GM19328 (cell line): ENCODE measurements around the gene FKBP1A.

Experiments used
- ATAC-seq: cut with Tn5 transposase; IDR thresholded peaks from one replicate; pipeline ENCODE4 v1.9.1; 2021; ENCODE audit warnings: mild to moderate bottlenecking, moderate library complexity; ENCODE audit not compliant: unreplicated experiment

Gene FKBP1A

GRCh38 chr20:1334761-1335160 lies 58.1 kb downstream of the FKBP1A start:
- no peak for ATAC-seq

GRCh38 chr20:1334370-1334731 lies 58.5 kb downstream of the FKBP1A start:
- no peak for ATAC-seq

- ATAC-seq = no peak
Observed at GRCh38 chr20:1333462-1334369, 59.1 kb downstream of the FKBP1A start.

DNA sequence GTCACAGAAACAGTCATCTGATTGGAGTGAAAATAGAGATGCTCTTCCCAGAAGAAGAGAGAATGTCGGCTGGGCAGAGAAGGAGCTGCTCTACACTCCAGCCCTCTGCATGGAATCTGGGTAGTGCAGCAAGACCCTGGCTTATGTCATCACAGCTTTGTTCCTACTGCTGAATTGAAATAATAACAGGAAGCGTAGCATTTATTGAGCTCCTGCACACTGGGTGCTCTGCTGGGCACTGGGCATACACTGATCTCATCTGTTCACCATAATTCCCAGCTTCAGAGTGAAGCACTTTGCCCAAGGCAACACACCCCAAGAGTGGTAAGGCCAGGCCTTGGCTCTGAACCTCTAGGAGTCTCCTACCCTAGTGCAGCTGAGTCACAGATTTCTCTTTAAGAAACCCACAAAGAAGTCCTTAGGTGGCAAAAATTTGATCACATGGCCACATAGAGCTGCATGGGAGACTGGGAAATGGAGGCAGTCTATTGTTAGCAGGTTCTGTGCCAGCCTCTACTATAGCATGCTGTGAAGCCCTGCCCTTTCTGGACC lies 60.0 kb downstream of the FKBP1A start:
- no peak for ATAC-seq

- ATAC-seq = no peak
Observed at GRCh38 chr20:1331801-1332453, 60.9 kb downstream of the FKBP1A start.

- ATAC-seq = no peak
Observed at GRCh38 chr20:1331101-1331500, 61.8 kb downstream of the FKBP1A start.

DNA sequence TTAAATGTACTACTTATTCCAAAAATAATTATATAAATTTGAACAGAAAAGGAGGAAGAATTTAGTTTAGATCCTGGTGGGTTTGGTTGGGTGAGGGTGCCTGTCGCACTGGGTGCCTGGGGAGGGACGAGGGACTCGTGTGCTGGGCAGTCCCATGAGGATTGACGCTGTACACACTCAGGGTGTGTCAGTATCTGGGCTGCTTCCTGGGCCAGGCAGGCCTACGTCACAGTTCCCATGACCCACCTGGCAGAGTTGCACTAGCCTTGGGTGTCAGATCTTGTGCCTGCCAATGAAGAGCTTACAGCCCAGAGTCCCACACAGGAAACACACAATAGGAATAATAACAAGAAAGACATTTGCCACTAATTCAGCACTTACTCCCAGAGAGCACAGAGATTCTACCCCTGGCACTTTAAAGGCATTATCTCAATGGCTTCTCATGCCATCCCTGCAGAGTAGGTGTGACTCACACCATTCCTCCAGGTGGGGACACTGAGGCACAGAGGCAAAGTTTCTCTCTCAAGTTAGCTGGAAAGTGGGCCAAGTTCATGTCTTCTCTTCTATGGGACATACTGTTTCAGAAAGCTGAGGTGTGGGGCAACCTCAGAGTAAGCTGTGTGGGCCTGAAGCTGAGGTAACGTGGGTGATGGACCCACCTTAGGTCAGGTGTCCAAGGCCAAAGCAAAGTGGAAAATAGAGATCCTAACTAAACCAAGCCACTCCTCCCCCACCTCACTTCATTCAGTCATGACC lies 62.6 kb downstream of the FKBP1A start:
- ATAC-seq = no peak

- ATAC-seq = no peak
Observed at GRCh38 chr20:1328680-1329330, 64.0 kb downstream of the FKBP1A start, which contains the start of gene SDCBP2. TSS of gene SDCBP2 (minus strand) at chr20:1329139. CDS start at chr20:1320416, 8,723 bp downstream.

GRCh38 chr20:1327827-1328679 lies 64.8 kb downstream of the FKBP1A start:
- ATAC-seq = no peak

- no peak for ATAC-seq
Observed at GRCh38 chr20:1327241-1327653, 65.6 kb downstream of the FKBP1A start.

GRCh38 chr20:1326031-1326930 lies 66.6 kb downstream of the FKBP1A start:
- no peak for ATAC-seq

DNA sequence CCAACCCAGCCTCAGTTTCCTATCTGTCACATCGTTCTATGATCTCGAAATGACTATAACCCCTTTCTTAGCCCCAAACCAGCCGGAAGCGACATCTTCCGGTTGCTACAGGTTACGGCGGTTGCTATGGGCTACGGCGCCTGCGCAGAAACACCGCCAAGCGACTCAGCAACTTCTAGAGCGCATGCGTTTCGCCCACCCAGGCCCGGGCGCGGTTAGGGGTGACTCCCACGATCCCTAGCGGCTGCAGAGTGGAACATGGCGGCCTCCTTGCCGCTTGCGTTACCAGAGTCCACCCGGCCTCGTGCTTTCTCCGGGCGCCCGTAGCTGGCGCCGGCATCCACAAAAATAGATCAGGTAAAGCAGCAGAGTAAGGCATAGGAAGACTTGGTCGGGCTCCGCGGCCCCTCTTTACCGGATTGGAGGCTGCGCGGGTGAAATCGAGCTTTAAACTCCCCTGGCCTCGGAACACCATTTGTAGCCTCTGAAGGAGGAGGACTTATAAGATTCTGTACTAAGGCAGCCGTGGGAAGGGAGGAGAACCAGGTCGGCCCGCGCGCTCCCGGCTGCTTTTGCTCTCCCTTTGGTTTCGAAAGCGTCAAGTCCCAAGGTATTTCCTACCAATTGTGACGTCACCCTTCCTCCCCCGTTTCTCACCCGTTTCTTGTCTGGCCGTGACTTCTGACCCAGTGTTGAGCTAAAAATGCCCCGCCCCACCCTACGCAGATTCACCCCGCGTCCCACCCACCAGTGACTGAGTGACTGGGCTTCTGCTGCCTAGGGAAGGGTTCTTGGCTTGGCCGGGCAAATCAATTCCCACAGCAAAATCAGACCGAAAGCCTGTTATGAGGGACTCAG lies 67.5 kb downstream of the FKBP1A start:
- ATAC-seq = peak; percentile 76

GRCh38 chr20:1324598-1325172 lies 68.2 kb downstream of the FKBP1A start:
- ATAC-seq = no peak

DNA sequence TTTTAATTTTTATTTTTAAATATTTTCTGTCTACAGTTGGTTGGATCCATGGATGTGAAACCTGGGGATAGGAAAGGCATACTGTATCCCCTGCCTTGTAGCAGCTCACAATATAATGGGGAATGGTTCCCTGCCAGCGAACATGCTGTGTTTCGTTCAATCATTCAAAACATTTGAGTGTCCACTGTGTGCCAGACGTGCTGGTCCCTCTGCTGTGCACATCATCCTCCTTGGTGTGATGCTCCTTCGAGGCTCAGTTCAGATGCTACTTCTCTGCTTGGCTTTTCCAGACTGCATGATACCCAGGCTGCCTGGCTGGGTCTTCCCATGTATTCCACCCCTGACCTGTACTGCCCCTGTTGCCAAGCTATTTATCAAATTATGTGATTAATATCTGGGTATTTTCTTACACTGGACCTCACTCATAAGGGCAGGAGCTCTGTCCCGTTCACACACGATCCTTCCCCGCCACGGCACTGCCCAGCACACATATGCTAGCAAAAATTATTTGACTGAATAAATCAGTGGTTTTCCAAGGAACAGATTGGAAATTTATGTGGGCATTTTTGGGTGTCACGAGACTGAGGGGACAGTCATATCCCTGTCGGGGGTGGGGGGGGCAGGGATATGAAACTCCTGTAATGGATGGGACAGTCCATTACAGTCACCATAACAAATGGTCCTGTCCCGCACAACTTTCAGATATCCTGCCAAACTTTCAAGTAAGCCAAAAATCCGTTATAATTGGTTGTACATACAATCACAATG lies 68.8 kb downstream of the FKBP1A start:
- ATAC-seq = no peak

GRCh38 chr20:1323256-1323655 lies 69.6 kb downstream of the FKBP1A start:
- no peak for ATAC-seq

DNA sequence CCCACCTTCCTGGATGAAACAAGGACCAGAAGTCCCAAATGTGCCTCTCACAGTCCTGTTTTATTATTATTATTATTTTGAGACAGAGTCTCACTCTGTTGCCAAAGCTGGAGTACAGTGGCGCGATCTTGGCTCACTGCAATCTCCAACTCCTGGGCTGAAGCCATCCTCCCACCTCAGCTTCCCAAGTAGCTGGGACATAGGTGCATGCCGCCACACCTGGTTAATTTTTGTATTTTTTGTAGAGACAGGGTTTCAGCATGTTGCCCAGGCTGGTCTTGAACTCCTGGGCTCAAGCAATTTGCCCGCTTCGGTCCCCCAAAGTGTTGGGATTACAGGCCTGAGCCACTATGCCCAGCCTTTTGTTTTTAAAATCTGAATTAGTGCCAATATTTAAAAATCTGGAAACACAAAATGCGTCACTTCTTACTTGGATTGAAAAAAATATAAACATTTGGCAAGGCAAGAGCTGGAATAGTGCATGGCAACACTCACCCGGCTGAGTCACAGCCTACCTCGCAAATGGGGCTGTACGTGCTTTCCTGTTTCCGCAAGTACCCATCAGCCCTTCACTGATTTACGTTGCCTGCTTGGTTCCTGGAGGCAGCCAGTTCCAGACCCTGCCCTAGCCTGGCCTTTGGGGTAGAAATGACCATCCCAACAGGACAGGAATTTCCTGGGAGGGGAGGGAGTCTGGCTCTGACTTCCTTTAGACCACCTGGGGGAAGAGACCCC lies 70.2 kb downstream of the FKBP1A start:
- ATAC-seq = no peak
